Measurements from ENCODE around the gene LY6G6F.
A peak's percentile ranks its signal among the peaks of the same experiment; 100 is the strongest.

The LY6G6F gene

DNA sequence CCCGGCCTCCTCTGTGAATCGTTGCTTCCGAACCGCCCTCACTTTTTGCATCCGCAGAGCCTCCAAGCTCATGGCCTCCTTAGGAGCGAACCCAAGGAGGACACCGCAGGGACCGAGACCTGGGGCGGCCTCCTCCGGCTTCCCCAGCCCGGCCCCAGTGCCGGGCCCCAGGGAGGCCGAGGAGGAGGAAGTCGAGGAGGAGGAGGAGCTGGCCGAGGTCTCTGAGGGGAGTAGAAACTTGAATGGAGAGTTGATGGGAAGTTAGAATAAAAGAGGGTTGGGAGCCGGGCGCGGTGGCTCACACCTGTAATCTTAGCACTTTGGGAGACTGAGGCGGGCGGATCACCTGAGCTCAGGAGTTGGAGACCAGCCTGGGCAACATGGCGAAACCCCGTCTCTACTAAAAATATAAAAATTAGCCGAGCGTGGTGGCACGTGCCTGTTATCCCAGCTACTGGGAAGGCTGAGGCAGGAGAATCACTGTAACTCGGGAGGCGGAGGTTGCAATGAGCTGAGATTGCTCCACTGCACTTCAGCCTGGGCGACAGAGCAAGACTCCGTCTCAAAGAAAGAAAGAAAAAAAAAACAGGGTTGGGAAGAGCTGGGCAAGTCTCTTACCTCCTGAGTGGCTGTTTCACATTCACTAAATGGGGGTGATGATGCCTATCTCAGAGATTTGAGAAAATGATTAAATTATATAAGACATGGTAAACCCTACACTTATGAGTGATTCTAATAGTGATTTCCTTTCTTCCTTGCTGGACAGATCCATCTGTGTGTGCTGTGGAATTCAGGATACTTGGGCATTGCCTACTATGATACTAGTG lies 33.9 kb downstream of the LY6G6F start:
- peak; percentile 58 for DNase-seq

DNA sequence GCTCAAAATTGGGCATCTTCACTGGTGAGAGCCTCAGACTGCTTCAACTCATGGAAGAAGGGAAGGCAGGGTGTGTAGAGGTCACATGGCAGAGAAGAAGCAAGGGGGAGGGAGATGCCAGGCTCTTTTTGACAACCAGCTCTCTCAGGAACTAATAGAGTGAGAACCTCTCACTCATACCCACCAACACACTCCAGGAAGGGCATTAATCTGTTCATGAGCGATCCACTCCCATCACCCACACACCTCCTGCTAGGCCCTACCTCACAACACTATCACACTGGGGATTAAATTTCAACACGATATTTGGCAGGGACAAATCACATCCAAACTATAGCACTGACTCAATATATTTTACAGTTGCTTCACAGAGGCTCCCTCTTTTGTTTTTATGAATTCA lies 35.1 kb downstream of the LY6G6F start:
- DNase-seq = no peak

DNA sequence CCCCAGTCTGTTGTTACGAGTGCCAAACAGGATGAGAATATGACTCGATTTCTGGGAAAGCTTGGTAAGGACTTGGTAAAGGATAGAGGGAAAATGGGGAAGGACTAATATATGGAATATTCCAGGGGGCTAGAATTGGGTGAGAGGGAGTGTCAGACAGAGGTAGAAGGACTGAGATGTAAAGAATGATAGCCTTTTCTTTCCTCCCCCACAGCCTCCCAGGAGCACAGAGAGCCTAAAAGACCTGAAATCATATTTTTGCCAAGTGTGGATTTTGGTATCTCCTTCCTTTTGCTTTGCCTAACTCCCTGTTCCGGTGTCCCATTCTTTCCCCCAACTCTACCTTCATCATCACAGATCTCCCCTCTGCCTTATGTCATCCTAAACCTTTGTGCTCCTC lies 36.2 kb downstream of the LY6G6F start:
- no peak for DNase-seq

DNA sequence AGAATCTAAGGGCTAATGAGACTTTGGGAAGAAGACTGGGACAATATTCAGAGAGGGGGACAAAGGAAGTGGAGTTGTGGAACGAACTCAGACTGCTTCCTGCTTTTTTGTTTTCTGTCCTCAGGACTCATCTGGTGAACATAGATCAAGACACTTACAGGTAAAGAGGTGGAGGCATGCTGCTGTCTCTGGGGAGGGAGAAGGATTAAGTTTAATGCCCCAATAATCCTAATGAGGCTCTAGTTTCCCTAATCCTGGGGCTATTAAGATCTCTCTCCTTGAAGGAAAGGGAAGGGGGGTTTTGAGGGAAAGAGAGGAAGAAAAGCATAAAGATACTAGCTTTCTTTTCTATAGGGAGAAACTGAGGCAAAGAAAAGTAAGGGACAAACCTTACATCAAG lies 37.8 kb downstream of the LY6G6F start:
- DNase-seq = no peak

DNA sequence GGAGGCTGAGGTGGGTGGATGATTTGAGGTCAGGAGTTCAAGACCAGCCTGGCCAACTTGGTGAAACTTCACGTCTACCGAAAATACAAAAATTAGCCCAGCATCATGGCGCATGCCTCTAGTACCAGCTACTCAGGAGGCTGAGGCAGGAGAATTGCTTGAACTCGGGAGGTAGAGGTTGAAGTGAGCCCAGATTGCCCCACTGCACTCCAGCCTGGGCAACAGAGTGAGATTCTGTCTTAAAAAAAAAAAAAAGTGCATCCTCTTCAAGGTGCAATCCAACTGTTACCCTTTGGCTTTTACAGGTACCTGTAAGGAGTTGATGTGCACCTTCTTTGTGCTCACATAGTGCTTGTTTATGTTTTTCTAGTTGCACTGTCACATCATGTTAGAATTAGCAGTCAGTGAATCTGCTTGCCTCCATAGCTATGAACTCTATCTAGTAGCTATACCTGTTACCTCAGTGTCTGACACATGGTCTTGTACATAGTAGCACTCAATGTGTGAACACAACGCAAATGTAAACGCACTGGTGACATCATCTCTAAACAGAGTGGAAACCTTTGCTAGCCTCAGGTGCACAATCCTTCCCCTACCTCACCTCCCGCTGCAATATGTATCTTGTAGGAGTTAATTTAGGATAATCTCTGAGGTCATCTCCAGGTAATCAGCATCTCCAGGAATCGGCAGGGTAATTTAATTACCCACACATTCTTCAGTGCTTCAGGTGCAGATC lies 42.8 kb downstream of the LY6G6F start:
- no peak for DNase-seq

DNA sequence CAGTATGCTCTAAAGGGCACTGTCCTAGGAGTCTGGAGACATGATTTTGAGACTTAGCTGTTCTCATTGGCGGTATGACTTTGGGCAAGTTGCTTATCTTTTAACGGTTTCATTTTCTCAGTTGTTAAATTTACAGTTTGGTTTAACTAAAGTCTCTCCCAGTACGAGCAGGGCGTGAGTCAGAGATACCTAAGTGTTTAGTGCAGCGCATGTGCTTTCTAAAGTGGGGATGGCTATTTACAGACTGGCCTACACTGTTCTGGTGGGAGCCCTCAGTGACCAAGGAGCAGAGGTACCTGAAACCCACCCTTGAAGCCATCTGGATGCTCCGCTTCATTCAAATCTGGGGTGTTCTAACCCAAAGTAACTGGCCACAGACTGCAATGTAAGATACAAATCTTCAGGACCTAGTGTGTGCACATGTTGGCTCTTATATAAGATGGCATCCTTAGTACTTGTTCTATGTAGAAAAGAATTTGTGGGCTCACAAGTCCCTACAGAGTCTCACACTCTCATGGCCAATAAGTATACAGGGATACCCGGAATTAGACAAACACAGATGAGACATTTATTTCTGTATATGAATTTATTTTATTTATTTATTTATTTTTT lies 43.9 kb downstream of the LY6G6F start:
- no peak for DNase-seq

DNA sequence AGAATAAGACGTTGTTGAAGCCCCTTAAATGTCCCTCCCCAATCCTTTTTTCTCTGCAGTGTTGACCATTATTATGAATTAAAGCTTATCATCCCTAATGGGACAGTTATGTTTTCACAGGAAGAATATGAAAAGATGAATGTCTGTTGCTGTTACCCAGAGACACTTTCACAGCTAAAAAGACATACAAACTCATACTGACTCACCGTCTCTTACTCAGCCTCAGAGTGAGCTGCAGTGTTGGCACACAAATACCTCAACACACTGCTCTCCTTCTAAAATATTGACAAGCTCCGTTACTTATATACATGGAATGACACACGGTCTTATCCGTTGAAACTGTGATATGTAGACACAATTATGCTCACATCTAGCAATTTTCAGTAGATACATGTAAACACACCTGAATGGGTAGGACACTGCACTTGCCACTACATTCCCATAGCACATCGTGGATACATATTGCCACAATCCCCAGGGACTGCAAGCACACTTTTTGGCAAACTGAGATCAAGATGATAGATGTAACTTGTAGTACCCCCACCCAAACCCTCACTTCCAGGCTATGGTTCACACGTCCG lies 46.2 kb downstream of the LY6G6F start:
- DNase-seq = no peak

DNA sequence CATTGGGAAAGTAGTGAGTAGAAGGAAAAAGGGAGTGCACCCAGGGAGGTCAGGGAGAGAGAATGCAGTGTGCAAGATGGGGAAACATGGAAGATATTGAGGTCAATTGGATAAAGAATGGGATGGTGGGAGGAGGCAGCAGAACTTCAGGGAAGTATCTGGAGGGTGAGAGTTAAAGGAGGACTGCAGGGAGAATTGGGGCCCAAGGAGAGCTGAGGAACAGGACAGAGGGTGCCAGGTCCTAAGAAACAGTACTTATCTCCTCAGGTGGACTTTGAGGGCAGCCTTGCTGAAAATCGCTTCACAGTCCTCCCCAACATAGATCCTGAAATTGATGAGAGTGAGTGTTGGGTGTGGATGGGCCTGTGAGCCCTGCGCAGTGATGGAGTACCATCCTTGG lies 51.6 kb downstream of the LY6G6F start:
- DNase-seq = no peak

Data from stimulated activated CD4-positive, alpha-beta T cell treated with anti-CD3 and anti-CD28 coated beads, Interleukin-15, amount 100 ng/mL, for 24 hours (primary cell).